Caco-2 (cell line): ENCODE results near the gene HOXA6. TPM values are rescaled to one million over a fixed set of nuclear protein-coding genes. Genes with fewer than 3 reads are reported as not detected.

ENCODE experiments used
- BruUV-seq: library from RNA; stranded (reverse); fragments of 400-500 nt; replicated peaks from 2 replicates; lab custom pipeline; 2021; lab: Mats Ljungman, UMichigan
- CTCF ChIA-PET: fragments of 300-600 bp; sonication (Branson Sonifier 250); formaldehyde crosslinking; loops from one replicate; lab custom pipeline; 2022; ENCODE audit warnings: antibody characterized with exemption; lab: Charles Lee
- POLR2A ChIA-PET: fragments of 300-600 bp; sonication (Branson Sonifier 250); formaldehyde crosslinking; loops from one replicate; lab custom pipeline; 2022; ENCODE audit warnings: antibody characterized with exemption; lab: Charles Lee
- DNase-seq, 2 experiments: peaks; one replicate each; pipeline versions ENCODE4 v3.0.0 to v3.0.0-alpha.2; 2020 to 2022
- H3K27me3 ChIP-seq: replicated peaks from 2 replicates; pipeline ENCODE4 v1.6.0; 2011; ENCODE audit warnings: low read length; ENCODE audit not compliant: control insufficient read depth, insufficient read depth
- H3K36me3 ChIP-seq: 2 replicates; pipeline ENCODE4 v1.5.1; 2011; ENCODE audit warnings: low read length; ENCODE audit not compliant: control insufficient read depth, insufficient read depth
- H3K4me1 ChIP-seq: fragments of 250-450 bp; sonication (Bioruptor Pico); 2 replicates; pipeline ENCODE4 v1.5.1; 2020; ENCODE audit warnings: mild to moderate bottlenecking
- H3K4me3 ChIP-seq: 2 replicates; pipeline ENCODE4 v1.5.1; 2011; ENCODE audit warnings: low read depth, mild to moderate bottlenecking, control low read depth, low read length
- H3K9me3 ChIP-seq: fragments of 250-450 bp; sonication (Bioruptor Pico); 2 replicates; pipeline ENCODE4 v1.5.1; 2020; ENCODE audit warnings: mild to moderate bottlenecking, moderate library complexity
- H3K27ac Mint-ChIP-seq: one replicate; pipeline ENCODE4 v1.8.0; 2022; ENCODE audit warnings: mixed read lengths; ENCODE audit not compliant: unreplicated experiment
- H3K27me3 Mint-ChIP-seq: one replicate; pipeline ENCODE4 v1.8.0; 2022; ENCODE audit warnings: mixed read lengths; ENCODE audit not compliant: insufficient read depth, unreplicated experiment
- H3K36me3 Mint-ChIP-seq: one replicate; pipeline ENCODE4 v1.8.0; 2022; ENCODE audit warnings: mild to moderate bottlenecking, mixed read lengths; ENCODE audit not compliant: insufficient read depth, unreplicated experiment
- H3K4me1 Mint-ChIP-seq: one replicate; pipeline ENCODE4 v1.8.0; 2022; ENCODE audit warnings: low read depth, mixed read lengths; ENCODE audit not compliant: unreplicated experiment
- H3K4me3 Mint-ChIP-seq: one replicate; pipeline ENCODE4 v1.8.0; 2022; ENCODE audit warnings: mild to moderate bottlenecking, moderate library complexity, mixed read lengths; ENCODE audit not compliant: unreplicated experiment
- H3K9me3 Mint-ChIP-seq: one replicate; pipeline ENCODE4 v1.8.0; 2022; ENCODE audit warnings: mixed read lengths; ENCODE audit not compliant: unreplicated experiment
- intact Hi-C: fragments of 100-400 bp; cut with micrococcal nuclease; formaldehyde crosslinking; loops from one replicate; pipeline ENCODE4 v1.10.0; 2022; ENCODE audit not compliant: unreplicated experiment
- total RNA-seq: library from RNA; stranded (reverse); gene quantifications from 2 replicates; pipeline ENCODE4 v1.2.3, GENCODE V29; 2022
- TF ChIP-seq, protein P1 (sequence below), 2 experiments: fragments of 200-600 bp in 1 of 2; IDR thresholded peaks; 1 replicate in 1 of 2; 2 replicates in 1 of 2; pipeline versions ENCODE4 v1.5.1 to v1.8.0; 2011 to 2022; ENCODE audit warnings: antibody characterized with exemption in 1 of 2, control low read depth in 1 of 2, inconsistent platforms in 1 of 2, low read depth in 1 of 2, low read length in 1 of 2, mild to moderate bottlenecking in 1 of 2, moderate library complexity in 1 of 2; ENCODE audit not compliant: insufficient read depth in 1 of 2, severe bottlenecking in 1 of 2, unreplicated experiment in 1 of 2

HOXA6 gene
- total RNA-seq, 1 experiment from 2014 or later, result 5.6 TPM

DNA sequence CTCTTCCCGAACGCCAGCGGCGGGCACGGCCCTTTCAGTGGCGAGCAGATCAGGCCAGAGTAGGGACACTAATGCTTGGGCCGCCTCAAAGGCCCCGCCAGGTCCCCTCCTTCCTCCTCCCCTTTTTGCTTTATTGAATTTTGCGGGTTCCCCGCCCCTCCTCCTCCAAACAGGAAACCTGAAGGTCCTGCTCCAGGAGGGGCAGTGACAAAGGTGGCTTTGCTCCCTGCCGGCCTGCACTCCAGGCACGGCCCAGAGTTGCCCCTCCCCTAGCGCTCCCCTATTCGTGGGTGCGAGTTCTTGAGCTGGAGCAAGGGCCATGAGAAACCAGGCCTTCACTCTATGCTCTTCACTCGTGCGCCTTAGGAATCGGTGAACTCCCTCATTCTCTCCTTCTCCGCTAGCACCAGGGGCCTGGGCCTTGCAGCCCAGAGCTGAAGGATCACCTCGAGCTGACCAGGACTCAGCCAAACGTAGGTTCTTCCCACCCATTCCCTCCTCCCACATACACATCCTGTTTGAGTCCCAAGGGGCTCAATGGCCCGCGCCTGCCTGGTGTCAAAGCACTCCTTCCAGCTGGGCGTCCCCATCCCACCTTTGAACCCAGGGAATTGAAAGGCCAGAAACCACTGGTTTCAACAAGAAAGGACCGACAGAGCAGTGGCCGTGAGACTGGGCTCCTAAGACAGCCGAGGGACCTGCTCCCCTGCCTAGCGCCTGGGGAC is 619 bp upstream of the HOXA6 start:
- H3K4me3 Mint-ChIP-seq, result peak overlapping the region; percentile 73
- Histone ChIP-seq H3K9me3 (no peaks in the 10 kb centered on the region), H3K36me3 (no peaks in the 10 kb centered on the region; the same call in 1 of the 2 replicates), H3K4me3 (peak overlapping the region; percentile 46), H3K27me3 (no peaks in the 10 kb centered on the region), H3K4me1 (peaks cover 27% of the 10 kb centered on the region)
- intact Hi-C loops, result no loop called here
- no peaks in the 10 kb centered on the region for H3K27me3 Mint-ChIP-seq
- H3K27ac Mint-ChIP-seq, result peak overlapping the region; percentile 76
- ChIA-PET POLR2A (no interaction called here), CTCF (interaction anchor here (0.5 to 4.0 kb wide), 4 partner anchors 9 to 1263 kb away, joined by 3 to 40 read pairs (median 5); partner anchors contain the start of gene HOXA7)
- H3K9me3 Mint-ChIP-seq, result no peaks in the 10 kb centered on the region
- H3K36me3 Mint-ChIP-seq, result peaks cover 12% of the 10 kb centered on the region
- H3K4me1 Mint-ChIP-seq, result no peaks in the 10 kb centered on the region
- BruUV-seq, result no TSS peak
- TF ChIP-seq, protein P1, sequence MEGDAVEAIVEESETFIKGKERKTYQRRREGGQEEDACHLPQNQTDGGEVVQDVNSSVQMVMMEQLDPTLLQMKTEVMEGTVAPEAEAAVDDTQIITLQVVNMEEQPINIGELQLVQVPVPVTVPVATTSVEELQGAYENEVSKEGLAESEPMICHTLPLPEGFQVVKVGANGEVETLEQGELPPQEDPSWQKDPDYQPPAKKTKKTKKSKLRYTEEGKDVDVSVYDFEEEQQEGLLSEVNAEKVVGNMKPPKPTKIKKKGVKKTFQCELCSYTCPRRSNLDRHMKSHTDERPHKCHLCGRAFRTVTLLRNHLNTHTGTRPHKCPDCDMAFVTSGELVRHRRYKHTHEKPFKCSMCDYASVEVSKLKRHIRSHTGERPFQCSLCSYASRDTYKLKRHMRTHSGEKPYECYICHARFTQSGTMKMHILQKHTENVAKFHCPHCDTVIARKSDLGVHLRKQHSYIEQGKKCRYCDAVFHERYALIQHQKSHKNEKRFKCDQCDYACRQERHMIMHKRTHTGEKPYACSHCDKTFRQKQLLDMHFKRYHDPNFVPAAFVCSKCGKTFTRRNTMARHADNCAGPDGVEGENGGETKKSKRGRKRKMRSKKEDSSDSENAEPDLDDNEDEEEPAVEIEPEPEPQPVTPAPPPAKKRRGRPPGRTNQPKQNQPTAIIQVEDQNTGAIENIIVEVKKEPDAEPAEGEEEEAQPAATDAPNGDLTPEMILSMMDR (IDR thresholded peaks at IDR 0.05; ENCODE audit: insufficient read depth in 1 of 2, low read depth in 1 of 2, low read length in 1 of 2, severe bottlenecking in 1 of 2, unreplicated experiment in 1 of 2), result no peak
- DNase-seq, result peak; percentile 61 to 69

- POLR2A ChIA-PET, result no interaction called here
- Histone ChIP-seq H3K27me3 (no peaks in the 10 kb centered on the region), H3K36me3 (no peaks in the 10 kb centered on the region; the same call in 1 of the 2 replicates), H3K9me3 (no peaks in the 10 kb centered on the region), H3K4me3 (peak overlapping the region; percentile 46; the same call in 1 of the 2 replicates), H3K4me1 (peaks cover 26% of the 10 kb centered on the region)
- peak in 1 of 2 experiments; percentile 33 for DNase-seq
- BruUV-seq, result no TSS peak
- H3K36me3 Mint-ChIP-seq, result peaks cover 16% of the 10 kb centered on the region
- no peaks in the 10 kb centered on the region for H3K4me1 Mint-ChIP-seq
- no peaks in the 10 kb centered on the region for H3K9me3 Mint-ChIP-seq
- peak overlapping the region; percentile 1 for H3K27ac Mint-ChIP-seq
- TF ChIP-seq, protein P1 (IDR thresholded peaks at IDR 0.05; ENCODE audit: insufficient read depth in 1 of 2, low read depth in 1 of 2, low read length in 1 of 2, severe bottlenecking in 1 of 2, unreplicated experiment in 1 of 2), result no peak
- H3K4me3 Mint-ChIP-seq, result peak overlapping the region; percentile 73
- no peaks in the 10 kb centered on the region for H3K27me3 Mint-ChIP-seq
- intact Hi-C loops, result no loop called here
- CTCF ChIA-PET, result interaction anchor here (0.5 to 1.1 kb wide), 2 partner anchors 14 to 37 kb away, joined by 4 to 9 read pairs; no protein-coding TSS in a partner anchor
Observed at GRCh38 chr7:27146491-27147198, 929 bp downstream of the HOXA6 start.

DNA sequence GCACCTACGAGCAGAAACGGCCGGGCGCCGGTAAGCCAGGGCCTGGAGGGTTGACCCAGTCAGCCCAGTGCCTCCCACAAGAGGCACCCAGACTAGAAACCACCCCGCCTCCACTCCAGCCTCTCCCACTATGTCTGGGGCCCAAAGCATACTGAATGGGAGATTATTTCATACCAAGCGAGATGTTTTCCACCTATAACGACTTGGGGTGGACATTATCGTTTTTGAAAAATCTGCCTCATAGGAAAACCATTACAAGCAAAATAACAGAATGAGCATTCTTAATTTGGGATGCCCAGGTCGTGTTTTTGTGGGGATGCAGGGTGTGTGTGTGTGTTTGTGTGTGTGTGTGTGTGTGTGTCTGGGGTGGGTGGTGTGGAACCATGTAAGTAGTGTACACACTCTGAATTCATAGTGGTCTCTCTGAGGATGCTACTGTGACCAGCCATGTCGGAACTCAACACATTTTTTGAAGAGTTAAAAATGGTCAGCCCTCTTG is 1.6 kb downstream of the HOXA6 start:
- peak overlapping the region; percentile 27 for H3K4me3 Mint-ChIP-seq
- Histone ChIP-seq H3K4me3 (no peak overlapping the region), H3K36me3 (no peaks in the 10 kb centered on the region; the same call in 1 of the 2 replicates), H3K4me1 (peaks cover 24% of the 10 kb centered on the region), H3K9me3 (no peaks in the 10 kb centered on the region), H3K27me3 (no peaks in the 10 kb centered on the region)
- H3K36me3 Mint-ChIP-seq, result peaks cover 11% of the 10 kb centered on the region
- CTCF ChIA-PET, result interaction anchor here (0.7 to 1.1 kb wide), 2 partner anchors 15 to 698 kb away, joined by 4 to 5 read pairs; no protein-coding TSS in a partner anchor
- TF ChIP-seq, protein P1 (IDR thresholded peaks at IDR 0.05; ENCODE audit: insufficient read depth in 1 of 2, low read depth in 1 of 2, low read length in 1 of 2, severe bottlenecking in 1 of 2, unreplicated experiment in 1 of 2), result no peak
- H3K4me1 Mint-ChIP-seq, result no peaks in the 10 kb centered on the region
- no peak overlapping the region for H3K27ac Mint-ChIP-seq
- H3K27me3 Mint-ChIP-seq, result no peaks in the 10 kb centered on the region
- no peaks in the 10 kb centered on the region for H3K9me3 Mint-ChIP-seq
- intact Hi-C loops, result no loop called here
- no peak for DNase-seq
- POLR2A ChIA-PET, result no interaction called here
- BruUV-seq, result no TSS peak
